WTC11 (cell line): ENCODE results near the gene CXCL8.

Experiments used
- ATF2 ChIP-seq: sonication (generic); formaldehyde crosslinking; IDR thresholded peaks from 2 replicates; pipeline ENCODE4 v1.8.1; 2022; ENCODE audit warnings: low read depth, missing genetic modification reagents, borderline replicate concordance
- CTCF ChIP-seq: fragments of 200-600 bp; IDR thresholded peaks from 2 replicates; pipeline ENCODE4 v1.8.0; 2022; ENCODE audit warnings: antibody characterized with exemption
- ESRRA ChIP-seq: sonication (generic); formaldehyde crosslinking; IDR thresholded peaks from 2 replicates; pipeline ENCODE4 v1.8.1; 2022; ENCODE audit warnings: mild to moderate bottlenecking, missing genetic modification reagents, borderline replicate concordance
- FOXP1 ChIP-seq: sonication (generic); formaldehyde crosslinking; IDR thresholded peaks from 2 replicates; pipeline ENCODE4 v1.8.0; 2022; ENCODE audit warnings: missing genetic modification reagents, mild to moderate bottlenecking, moderate library complexity, borderline replicate concordance
- MLX ChIP-seq: sonication (generic); formaldehyde crosslinking; IDR thresholded peaks from 2 replicates; pipeline ENCODE4 v1.8.1; 2023; ENCODE audit warnings: mild to moderate bottlenecking, missing genetic modification reagents, moderate library complexity
- PRDM15 ChIP-seq: sonication (generic); formaldehyde crosslinking; IDR thresholded peaks from 2 replicates; pipeline ENCODE4 v1.8.0; 2022; ENCODE audit warnings: missing genetic modification reagents
- PREB ChIP-seq: sonication (generic); formaldehyde crosslinking; IDR thresholded peaks from 2 replicates; pipeline ENCODE4 v1.8.1; 2022; ENCODE audit warnings: mild to moderate bottlenecking, missing genetic modification reagents, moderate library complexity, borderline replicate concordance
- SOX15 ChIP-seq: fragments of 250-450 bp; sonication (Bioruptor Pico); IDR thresholded peaks from 2 replicates; pipeline ENCODE4 v1.9.0; 2021; ENCODE audit warnings: mild to moderate bottlenecking
- ZNF232 ChIP-seq: sonication (generic); formaldehyde crosslinking; IDR thresholded peaks from 2 replicates; pipeline ENCODE4 v1.8.0; 2022; ENCODE audit warnings: mild to moderate bottlenecking, missing genetic modification reagents

- TF ChIP-seq CTCF (no peak), ESRRA (CRISPR knock-in tag) (no peak), FOXP1 (CRISPR knock-in tag) (no peak), PREB (CRISPR knock-in tag) (no peak), MLX (no peak), PRDM15 (CRISPR knock-in tag) (no peak), SOX15 (no peak), ATF2 (CRISPR knock-in tag) (no peak), ZNF232 (no peak)
Observed at GRCh38 chr4:73707269-73707875, 33.0 kb upstream of the CXCL8 start.
